H1 (cell line): ENCODE results near the gene MOCS1. TPM values are rescaled to one million over a fixed set of nuclear protein-coding genes. Genes with fewer than 3 reads are reported as not detected.

Experiments used
- EGR1 ChIP-seq: IDR thresholded peaks from 2 replicates; pipeline ENCODE4 v1.6.1; 2011; ENCODE audit warnings: low read depth, low read length, borderline replicate concordance
- HDAC2 ChIP-seq, 2 experiments: fragments of 300-600 bp in 1 of 2; sonication (generic) in 1 of 2; IDR thresholded peaks; 2 replicates each; pipeline ENCODE4 v1.6.1; 2011 to 2012; ENCODE audit warnings: low read depth in 2 of 2, low read length in 2 of 2, mild to moderate bottlenecking in 2 of 2, moderate library complexity in 2 of 2, borderline replicate concordance in 1 of 2, inconsistent platforms in 1 of 2
- polyA plus RNA-seq, 7 experiments: library from polyadenylated mRNA; depleted of rRNA in 3 of 7; stranded (reverse) in 5 of 7; unstranded in 2 of 7; fragments of >200 nt in 5 of 7; fragments of 200-250 nt in 2 of 7; gene quantifications; 1 replicate in 5 of 7; 2 replicates in 1 of 7; 4 replicates in 1 of 7; pipeline versions ENCODE4 v1.2.1 to v1.2.3, GENCODE V29; 2011 to 2013; ENCODE audit warnings: missing spikeins in 2 of 7, mixed read lengths in 2 of 7
- total RNA-seq: library from RNA; stranded (reverse); fragmentation: NEBNext Ultra II Directional; extraction: Animal tissue kit (Norgen Biotek cat#: 25700); gene quantifications from 2 replicates; pipeline ENCODE4 v1.2.1, GENCODE V29; 2021

The MOCS1 gene
- total and polyA plus RNA-seq, 2 of the 8 experiments (the other 6 are each of a cell fraction or from before 2014, with no cell fraction given) = 13.4 to 19.7 TPM

GRCh38 chr6:39898625-39899024, 35.6 kb downstream of the MOCS1 start (continued):
- TF ChIP-seq HDAC2 (IDR thresholded peaks at IDR 0.05; ENCODE audit: borderline replicate concordance in 1 of 2, low read depth in 2 of 2, low read length in 2 of 2) (no peak), EGR1 (no peak)
